Activated CD8-positive, alpha-beta T cell treated with anti-CD3 and anti-CD28 coated beads, Interleukin-2, amount 10 ng/mL, durations not matched to agents 7 days and 5 days (primary cell): Measurements from ENCODE around the gene ITPR1. TPM values are rescaled to one million over a fixed set of nuclear protein-coding genes. Genes with fewer than 3 reads are reported as not detected.

Source experiments
- ATAC-seq: fragments of 150-1000 bp; cut with Tn5 transposase; one replicate; pipeline ENCODE4 v1.10.0; 2021; ENCODE audit warnings: moderate library complexity
- CTCF ChIA-PET: fragments of 350-600 bp; sonication (Branson Sonifier 250); formaldehyde crosslinking; loops from one replicate; lab custom pipeline; 2021; ENCODE audit warnings: antibody characterized with exemption; lab: Charles Lee
- POLR2A ChIA-PET: fragments of 350-600 bp; sonication (Branson Sonifier 250); formaldehyde crosslinking; loops from one replicate; lab custom pipeline; 2021; ENCODE audit warnings: antibody characterized with exemption; lab: Charles Lee
- DNase-seq: peaks from one replicate; pipeline ENCODE4 v3.0.0-alpha.2; 2020
- H3K27ac Mint-ChIP-seq: one replicate; pipeline ENCODE4 v1.8.0; 2021; ENCODE audit warnings: mild to moderate bottlenecking, mixed read lengths
- H3K27me3 Mint-ChIP-seq: one replicate; pipeline ENCODE4 v1.8.0; 2021; ENCODE audit warnings: low read depth, mixed read lengths
- H3K36me3 Mint-ChIP-seq: one replicate; pipeline ENCODE4 v1.8.0; 2021; ENCODE audit warnings: low read depth, mixed read lengths
- H3K4me1 Mint-ChIP-seq: one replicate; pipeline ENCODE4 v1.8.0; 2021; ENCODE audit warnings: low read depth, mixed read lengths
- H3K4me3 Mint-ChIP-seq: one replicate; pipeline ENCODE4 v1.8.0; 2021; ENCODE audit warnings: mild to moderate bottlenecking, mixed read lengths
- H3K9me3 Mint-ChIP-seq: one replicate; pipeline ENCODE4 v1.8.0; 2022; ENCODE audit warnings: mixed read lengths; ENCODE audit not compliant: insufficient read depth
- total RNA-seq, 2 experiments: library from RNA; stranded (reverse); gene quantifications; one replicate each; pipeline ENCODE4 v1.2.3, GENCODE V29; 2021

Gene ITPR1
- total RNA-seq, 2 experiments from 2014 or later, result 53.8 to 57.3 TPM

GRCh38 chr3:4664412-4664811, 171.3 kb downstream of the ITPR1 start:
- Mint-ChIP-seq H3K27me3 (no peaks in the 10 kb centered on the region), H3K9me3 (no peaks in the 10 kb centered on the region), H3K27ac (no peak overlapping the region), H3K4me1 (no peaks in the 10 kb centered on the region), H3K36me3 (peaks cover 46% of the 10 kb centered on the region), H3K4me3 (no peak overlapping the region)
- no peak for DNase-seq
- no peak for ATAC-seq
- ChIA-PET POLR2A (no interaction called here), CTCF (no interaction called here)

- POLR2A ChIA-PET, result no interaction called here
- H3K27me3 Mint-ChIP-seq, result no peaks in the 10 kb centered on the region
- CTCF ChIA-PET, result interaction anchor here (0.7 to 2.0 kb wide), 2 partner anchors 37 to 146 kb away, joined by 3 to 5 read pairs; no protein-coding TSS in a partner anchor
Observed at GRCh38 chr3:4665197-4665596, 172.0 kb downstream of the ITPR1 start.

GRCh38 chr3:4666071-4666470, 172.9 kb downstream of the ITPR1 start:
- POLR2A ChIA-PET, result no interaction called here
- ATAC-seq (no peak), DNase-seq (no peak)
- Mint-ChIP-seq H3K4me1 (no peaks in the 10 kb centered on the region), H3K36me3 (peaks cover 61% of the 10 kb centered on the region), H3K9me3 (no peaks in the 10 kb centered on the region), H3K27ac (no peak overlapping the region), H3K4me3 (no peak overlapping the region), H3K27me3 (no peaks in the 10 kb centered on the region)
- CTCF ChIA-PET, result interaction anchor here (0.5 to 2.0 kb wide), 2 partner anchors 46 to 147 kb away, joined by 3 to 5 read pairs; no protein-coding TSS in a partner anchor

More at GRCh38 chr3:4665197-4665596, 172.0 kb downstream of the ITPR1 start:
- DNase-seq (no peak), ATAC-seq (no peak)
- H3K9me3 Mint-ChIP-seq, result no peaks in the 10 kb centered on the region
- no peak overlapping the region for H3K27ac Mint-ChIP-seq
- H3K4me1 Mint-ChIP-seq, result no peaks in the 10 kb centered on the region
- no peak overlapping the region for H3K4me3 Mint-ChIP-seq
- peaks cover 52% of the 10 kb centered on the region for H3K36me3 Mint-ChIP-seq

GRCh38 chr3:4670352-4670751, 177.2 kb downstream of the ITPR1 start:
- ATAC-seq, result no peak
- H3K4me1 Mint-ChIP-seq, result no peaks in the 10 kb centered on the region
- peaks cover 46% of the 10 kb centered on the region for H3K36me3 Mint-ChIP-seq
- H3K9me3 Mint-ChIP-seq, result no peaks in the 10 kb centered on the region
- DNase-seq, result no peak
- ChIA-PET CTCF (interaction anchor here (1.0 to 2.0 kb wide), 3 partner anchors 13 to 307 kb away, joined by 3 to 4 read pairs (median 3); no protein-coding TSS in a partner anchor), POLR2A (interaction anchor here (0.9 kb wide), 1 partner anchor 177 kb away, joined by 3 read pairs; the partner anchor contains the start of gene ITPR1)
- H3K27ac Mint-ChIP-seq, result no peak overlapping the region
- no peaks in the 10 kb centered on the region for H3K27me3 Mint-ChIP-seq
- H3K4me3 Mint-ChIP-seq, result no peak overlapping the region

- H3K4me1 Mint-ChIP-seq, result no peaks in the 10 kb centered on the region
- ChIA-PET CTCF (interaction anchor here (2.1 kb wide), 1 partner anchor 39 kb away, joined by 6 read pairs; no protein-coding TSS in a partner anchor), POLR2A (no interaction called here)
- DNase-seq, result no peak
- no peaks in the 10 kb centered on the region for H3K9me3 Mint-ChIP-seq
- peaks cover 48% of the 10 kb centered on the region for H3K36me3 Mint-ChIP-seq
- no peaks in the 10 kb centered on the region for H3K27me3 Mint-ChIP-seq
- ATAC-seq, result no peak
- no peak overlapping the region for H3K4me3 Mint-ChIP-seq
- no peak overlapping the region for H3K27ac Mint-ChIP-seq
Observed at GRCh38 chr3:4672725-4673275, 179.7 kb downstream of the ITPR1 start.

- POLR2A ChIA-PET, result no interaction called here
- CTCF ChIA-PET, result interaction anchor here (0.9 to 2.1 kb wide), 6 partner anchors 10 to 323 kb away, joined by 3 to 6 read pairs (median 4); no protein-coding TSS in a partner anchor
- H3K27ac Mint-ChIP-seq, result no peak overlapping the region
- H3K36me3 Mint-ChIP-seq, result peaks cover 53% of the 10 kb centered on the region
- H3K27me3 Mint-ChIP-seq, result no peaks in the 10 kb centered on the region
- ATAC-seq (no peak), DNase-seq (no peak)
- no peaks in the 10 kb centered on the region for H3K9me3 Mint-ChIP-seq
- no peaks in the 10 kb centered on the region for H3K4me1 Mint-ChIP-seq
- H3K4me3 Mint-ChIP-seq, result no peak overlapping the region
Observed at GRCh38 chr3:4674216-4674615, 181.1 kb downstream of the ITPR1 start.

- no peaks in the 10 kb centered on the region for H3K27me3 Mint-ChIP-seq
- H3K36me3 Mint-ChIP-seq, result peaks cover 47% of the 10 kb centered on the region
- H3K4me3 Mint-ChIP-seq, result no peak overlapping the region
- ATAC-seq, result no peak
- H3K27ac Mint-ChIP-seq, result no peak overlapping the region
- H3K9me3 Mint-ChIP-seq, result no peaks in the 10 kb centered on the region
- no peak for DNase-seq
- POLR2A ChIA-PET, result no interaction called here
- no peaks in the 10 kb centered on the region for H3K4me1 Mint-ChIP-seq
- CTCF ChIA-PET, result interaction anchor here (2.0 kb wide), 1 partner anchor 36 kb away, joined by 6 read pairs; no protein-coding TSS in a partner anchor
Observed at GRCh38 chr3:4675704-4676103, 182.6 kb downstream of the ITPR1 start.

GRCh38 chr3:4678320-4678719, 185.2 kb downstream of the ITPR1 start:
- no peak for ATAC-seq
- Mint-ChIP-seq H3K9me3 (no peaks in the 10 kb centered on the region), H3K36me3 (peaks cover 51% of the 10 kb centered on the region), H3K27ac (no peak overlapping the region), H3K4me1 (peaks cover 2% of the 10 kb centered on the region), H3K27me3 (no peaks in the 10 kb centered on the region), H3K4me3 (no peak overlapping the region)
- no peak for DNase-seq
- ChIA-PET POLR2A (no interaction called here), CTCF (no interaction called here)

GRCh38 chr3:4680227-4680691, 187.1 kb downstream of the ITPR1 start:
- Mint-ChIP-seq H3K27me3 (no peaks in the 10 kb centered on the region), H3K4me1 (peaks cover 18% of the 10 kb centered on the region), H3K27ac (no peak overlapping the region), H3K9me3 (no peaks in the 10 kb centered on the region), H3K4me3 (no peak overlapping the region), H3K36me3 (peaks cover 55% of the 10 kb centered on the region)
- DNase-seq (no peak), ATAC-seq (no peak)
- CTCF ChIA-PET, result no interaction called here
- POLR2A ChIA-PET, result interaction anchor here (0.6 kb wide), 1 partner anchor 42 kb away, joined by 3 read pairs; no protein-coding TSS in a partner anchor

GRCh38 chr3:4680871-4681300, 187.7 kb downstream of the ITPR1 start:
- H3K4me3 Mint-ChIP-seq, result no peak overlapping the region
- H3K36me3 Mint-ChIP-seq, result peaks cover 62% of the 10 kb centered on the region

GRCh38 chr3:4681301-4681700, 188.2 kb downstream of the ITPR1 start:
- H3K27ac Mint-ChIP-seq, result no peak overlapping the region
- H3K9me3 Mint-ChIP-seq, result no peaks in the 10 kb centered on the region
- no peak overlapping the region for H3K4me3 Mint-ChIP-seq
- ATAC-seq (no peak), DNase-seq (no peak)
- no peaks in the 10 kb centered on the region for H3K27me3 Mint-ChIP-seq
- ChIA-PET POLR2A (no interaction called here), CTCF (no interaction called here)
- H3K36me3 Mint-ChIP-seq, result peaks cover 65% of the 10 kb centered on the region
- H3K4me1 Mint-ChIP-seq, result peaks cover 18% of the 10 kb centered on the region

More at GRCh38 chr3:4680871-4681300, 187.7 kb downstream of the ITPR1 start:
- DNase-seq, result no peak
- ChIA-PET CTCF (no interaction called here), POLR2A (interaction anchor here (0.6 kb wide), 1 partner anchor 41 kb away, joined by 3 read pairs; no protein-coding TSS in a partner anchor)
- no peaks in the 10 kb centered on the region for H3K9me3 Mint-ChIP-seq
- peaks cover 18% of the 10 kb centered on the region for H3K4me1 Mint-ChIP-seq
- ATAC-seq, result no peak
- H3K27me3 Mint-ChIP-seq, result no peaks in the 10 kb centered on the region
- no peak overlapping the region for H3K27ac Mint-ChIP-seq

GRCh38 chr3:4684117-4684516, 191.0 kb downstream of the ITPR1 start:
- peaks cover 18% of the 10 kb centered on the region for H3K4me1 Mint-ChIP-seq
- peak overlapping the region; percentile 71 for H3K27ac Mint-ChIP-seq
- no peaks in the 10 kb centered on the region for H3K27me3 Mint-ChIP-seq
- no peaks in the 10 kb centered on the region for H3K9me3 Mint-ChIP-seq
- POLR2A ChIA-PET, result no interaction called here
- CTCF ChIA-PET, result interaction anchor here (0.7 to 1.5 kb wide), 3 partner anchors 10 to 374 kb away, joined by 3 to 5 read pairs (median 3); no protein-coding TSS in a partner anchor
- peaks cover 67% of the 10 kb centered on the region for H3K36me3 Mint-ChIP-seq
- no peak overlapping the region for H3K4me3 Mint-ChIP-seq
- DNase-seq (no peak), ATAC-seq (no peak)
